IMR-90 (cell line): ENCODE data around the gene SAMD4B.

ENCODE experiments used
- CTCF ChIP-seq: conservative IDR thresholded peaks from 2 replicates; pipeline ENCODE4 v1.5.1; 2012; ENCODE audit warnings: mild to moderate bottlenecking, low read depth, low read length, improper control_type of control experiment
- ELK1 ChIP-seq: fragments of 150-350 bp; IDR thresholded peaks from 2 replicates; pipeline ENCODE4 v1.6.1; 2016; ENCODE audit warnings: low read depth, mild to moderate bottlenecking, low read length, moderate library complexity, borderline replicate concordance
- MAZ ChIP-seq: IDR thresholded peaks from 2 replicates; pipeline ENCODE4 v1.6.1; 2012; ENCODE audit warnings: low read depth, mild to moderate bottlenecking, low read length, improper control_type of control experiment, moderate library complexity, borderline replicate concordance
- POLR2A ChIP-seq: IDR thresholded peaks from 2 replicates; pipeline ENCODE4 v1.6.1; 2012; ENCODE audit warnings: mild to moderate bottlenecking, low read depth, low read length
- USF2 ChIP-seq: fragments of 150-350 bp; IDR thresholded peaks from 2 replicates; pipeline ENCODE4 v1.6.1; 2017; ENCODE audit warnings: mild to moderate bottlenecking, antibody characterized with exemption, low read length, low read depth

- no peak for TF ChIP-seq POLR2A
- TF ChIP-seq CTCF = no peak
- TF ChIP-seq ELK1 = no peak
- no peak for TF ChIP-seq USF2
- TF ChIP-seq MAZ = no peak
These were observed 57.4 kb downstream of the SAMD4B start for GRCh38 chr19:39399668-39400050.
